ENCODE results near the gene ZNF516.

ZNF516 gene

DNA sequence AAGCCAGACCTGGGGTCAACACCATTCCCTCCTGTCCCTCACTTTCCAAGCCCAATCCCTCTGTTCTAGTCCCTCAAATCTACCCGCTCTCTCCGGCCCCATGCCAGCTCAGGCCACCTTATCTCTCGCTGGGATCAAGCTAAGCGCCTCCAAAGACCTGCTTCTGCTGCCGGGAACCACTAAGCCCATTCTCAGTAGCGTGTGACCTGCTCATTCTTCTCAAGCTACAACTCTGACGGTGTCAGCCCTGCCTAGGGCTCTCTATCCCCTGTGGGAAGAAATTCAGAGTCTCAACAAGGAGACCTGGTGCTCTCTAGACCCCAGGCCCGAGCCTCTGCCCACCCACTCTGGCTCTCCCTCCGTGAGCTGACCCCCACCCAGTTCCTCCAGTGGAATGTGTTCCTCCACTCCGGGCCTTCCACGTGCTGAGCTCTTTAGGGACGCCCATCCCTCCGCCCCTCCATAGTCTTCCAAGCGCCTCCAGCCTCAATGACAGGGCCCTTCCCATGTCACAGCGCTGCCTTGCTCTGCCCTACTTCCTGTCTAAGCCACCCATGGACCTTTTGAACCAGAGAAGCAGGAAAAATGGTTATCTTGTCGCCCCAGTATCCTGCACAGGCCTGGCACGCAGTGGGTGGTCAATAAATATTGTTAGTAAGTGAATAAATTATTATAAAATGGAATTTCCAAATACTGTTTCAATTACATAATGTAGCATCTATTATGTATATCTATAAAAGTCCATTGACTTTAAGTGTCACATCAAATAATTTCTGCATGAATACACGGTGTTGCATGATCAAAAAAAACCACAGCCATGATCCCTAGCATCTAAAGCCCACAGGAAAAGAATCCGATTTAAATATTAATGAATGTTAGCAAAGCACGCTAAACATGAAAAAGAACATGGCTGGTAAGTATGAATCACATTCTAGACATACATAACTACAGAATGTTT lies 127.6 kb downstream of the ZNF516 start:
- no peak for ATAC-seq
- TF ChIP-seq ISL1 (CRISPR knock-in tag; IDR thresholded peaks at IDR 0.05) (no peak), ZFP30 (CRISPR knock-in tag; IDR thresholded peaks at IDR 0.05) (no peak), CSDC2 (CRISPR knock-in tag; IDR thresholded peaks at IDR 0.05) (no peak), ESRRG (CRISPR knock-in tag; IDR thresholded peaks at IDR 0.05) (no peak), RARB (CRISPR knock-in tag; IDR thresholded peaks at IDR 0.05) (no peak), BACH2 (CRISPR knock-in tag; IDR thresholded peaks at IDR 0.05; ENCODE audit: borderline replicate concordance) (no peak), TOX (CRISPR knock-in tag; IDR thresholded peaks at IDR 0.05; ENCODE audit: borderline replicate concordance) (no peak), TSHZ2 (CRISPR knock-in tag; IDR thresholded peaks at IDR 0.05) (no peak), OSR1 (CRISPR knock-in tag; IDR thresholded peaks at IDR 0.05) (no peak), CSRNP3 (CRISPR knock-in tag; IDR thresholded peaks at IDR 0.05) (no peak), ZNF565 (CRISPR knock-in tag; conservative IDR thresholded peaks at IDR 0.05; ENCODE audit: low read depth) (no peak), SNAI2 (CRISPR knock-in tag; IDR thresholded peaks at IDR 0.05) (no peak), TCF4 (CRISPR knock-in tag; IDR thresholded peaks at IDR 0.05; ENCODE audit: borderline replicate concordance) (no peak), ZNF8 (CRISPR knock-in tag; IDR thresholded peaks at IDR 0.05) (no peak), PPARA (CRISPR knock-in tag; IDR thresholded peaks at IDR 0.05; ENCODE audit: borderline replicate concordance) (no peak), ARNTL (CRISPR knock-in tag; IDR thresholded peaks at IDR 0.05; ENCODE audit: borderline replicate concordance, low read depth) (no peak), ZFP3 (CRISPR knock-in tag; IDR thresholded peaks at IDR 0.05) (no peak), ZNF70 (CRISPR knock-in tag; IDR thresholded peaks at IDR 0.05) (no peak)
- TF ChIP-seq, protein P1, sequence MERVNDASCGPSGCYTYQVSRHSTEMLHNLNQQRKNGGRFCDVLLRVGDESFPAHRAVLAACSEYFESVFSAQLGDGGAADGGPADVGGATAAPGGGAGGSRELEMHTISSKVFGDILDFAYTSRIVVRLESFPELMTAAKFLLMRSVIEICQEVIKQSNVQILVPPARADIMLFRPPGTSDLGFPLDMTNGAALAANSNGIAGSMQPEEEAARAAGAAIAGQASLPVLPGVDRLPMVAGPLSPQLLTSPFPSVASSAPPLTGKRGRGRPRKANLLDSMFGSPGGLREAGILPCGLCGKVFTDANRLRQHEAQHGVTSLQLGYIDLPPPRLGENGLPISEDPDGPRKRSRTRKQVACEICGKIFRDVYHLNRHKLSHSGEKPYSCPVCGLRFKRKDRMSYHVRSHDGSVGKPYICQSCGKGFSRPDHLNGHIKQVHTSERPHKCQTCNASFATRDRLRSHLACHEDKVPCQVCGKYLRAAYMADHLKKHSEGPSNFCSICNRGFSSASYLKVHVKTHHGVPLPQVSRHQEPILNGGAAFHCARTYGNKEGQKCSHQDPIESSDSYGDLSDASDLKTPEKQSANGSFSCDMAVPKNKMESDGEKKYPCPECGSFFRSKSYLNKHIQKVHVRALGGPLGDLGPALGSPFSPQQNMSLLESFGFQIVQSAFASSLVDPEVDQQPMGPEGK (CRISPR knock-in tag; IDR thresholded peaks at IDR 0.05; ENCODE audit: borderline replicate concordance): no peak

- no peak for ATAC-seq
- TF ChIP-seq, protein P2, sequence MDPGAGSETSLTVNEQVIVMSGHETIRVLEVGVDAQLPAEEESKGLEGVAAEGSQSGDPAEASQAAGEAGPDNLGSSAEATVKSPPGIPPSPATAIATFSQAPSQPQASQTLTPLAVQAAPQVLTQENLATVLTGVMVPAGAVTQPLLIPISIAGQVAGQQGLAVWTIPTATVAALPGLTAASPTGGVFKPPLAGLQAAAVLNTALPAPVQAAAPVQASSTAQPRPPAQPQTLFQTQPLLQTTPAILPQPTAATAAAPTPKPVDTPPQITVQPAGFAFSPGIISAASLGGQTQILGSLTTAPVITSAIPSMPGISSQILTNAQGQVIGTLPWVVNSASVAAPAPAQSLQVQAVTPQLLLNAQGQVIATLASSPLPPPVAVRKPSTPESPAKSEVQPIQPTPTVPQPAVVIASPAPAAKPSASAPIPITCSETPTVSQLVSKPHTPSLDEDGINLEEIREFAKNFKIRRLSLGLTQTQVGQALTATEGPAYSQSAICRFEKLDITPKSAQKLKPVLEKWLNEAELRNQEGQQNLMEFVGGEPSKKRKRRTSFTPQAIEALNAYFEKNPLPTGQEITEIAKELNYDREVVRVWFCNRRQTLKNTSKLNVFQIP (CRISPR knock-in tag; IDR thresholded peaks at IDR 0.05; ENCODE audit: borderline replicate concordance, low read depth): no peak
- TF ChIP-seq ARNTL (CRISPR knock-in tag; IDR thresholded peaks at IDR 0.05; ENCODE audit: borderline replicate concordance, low read depth) (no peak), GLIS3 (CRISPR knock-in tag; IDR thresholded peaks at IDR 0.05) (no peak), BACH2 (CRISPR knock-in tag; IDR thresholded peaks at IDR 0.05; ENCODE audit: borderline replicate concordance) (no peak), OSR1 (CRISPR knock-in tag; IDR thresholded peaks at IDR 0.05) (no peak), TOX (CRISPR knock-in tag; IDR thresholded peaks at IDR 0.05; ENCODE audit: borderline replicate concordance) (no peak), CSDC2 (CRISPR knock-in tag; IDR thresholded peaks at IDR 0.05) (no peak), CSRNP3 (CRISPR knock-in tag; IDR thresholded peaks at IDR 0.05) (no peak), ZNF70 (CRISPR knock-in tag; IDR thresholded peaks at IDR 0.05) (no peak), PPARA (CRISPR knock-in tag; IDR thresholded peaks at IDR 0.05; ENCODE audit: borderline replicate concordance) (no peak), RARB (CRISPR knock-in tag; IDR thresholded peaks at IDR 0.05) (no peak), ESRRG (CRISPR knock-in tag; IDR thresholded peaks at IDR 0.05) (no peak), ZFP3 (CRISPR knock-in tag; IDR thresholded peaks at IDR 0.05) (no peak), ISL1 (CRISPR knock-in tag; IDR thresholded peaks at IDR 0.05) (no peak)
- TF ChIP-seq, protein P3, sequence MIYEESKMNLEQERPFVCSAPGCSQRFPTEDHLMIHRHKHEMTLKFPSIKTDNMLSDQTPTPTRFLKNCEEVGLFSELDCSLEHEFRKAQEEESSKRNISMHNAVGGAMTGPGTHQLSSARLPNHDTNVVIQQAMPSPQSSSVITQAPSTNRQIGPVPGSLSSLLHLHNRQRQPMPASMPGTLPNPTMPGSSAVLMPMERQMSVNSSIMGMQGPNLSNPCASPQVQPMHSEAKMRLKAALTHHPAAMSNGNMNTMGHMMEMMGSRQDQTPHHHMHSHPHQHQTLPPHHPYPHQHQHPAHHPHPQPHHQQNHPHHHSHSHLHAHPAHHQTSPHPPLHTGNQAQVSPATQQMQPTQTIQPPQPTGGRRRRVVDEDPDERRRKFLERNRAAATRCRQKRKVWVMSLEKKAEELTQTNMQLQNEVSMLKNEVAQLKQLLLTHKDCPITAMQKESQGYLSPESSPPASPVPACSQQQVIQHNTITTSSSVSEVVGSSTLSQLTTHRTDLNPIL (CRISPR knock-in tag; IDR thresholded peaks at IDR 0.05; ENCODE audit: low read depth): no peak
These were observed 129.5 kb downstream of the ZNF516 start for GRCh38 chr18:76365561-76365960.
